Measurements from ENCODE around the gene GGPS1.

DNA sequence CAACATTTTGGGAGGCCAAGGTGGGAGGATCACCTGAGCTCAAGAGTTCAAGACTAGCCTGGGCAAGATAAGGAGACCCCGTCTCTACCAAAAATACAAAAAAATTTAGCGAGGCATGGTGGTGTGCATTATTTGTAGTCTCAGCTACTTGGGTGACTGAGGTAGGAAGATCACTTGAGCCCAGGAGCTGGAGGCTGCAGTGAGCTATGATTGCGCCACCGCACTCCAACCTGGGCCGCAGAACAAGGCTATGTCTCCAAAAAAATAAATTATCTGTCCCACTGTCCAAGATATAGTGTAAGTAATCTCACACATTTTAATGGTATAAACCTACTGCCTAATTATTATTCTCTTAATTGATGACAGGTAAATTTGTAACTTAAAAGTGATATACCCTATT is 13.2 kb upstream of the GGPS1 start:
- TF ChIP-seq, protein P1, sequence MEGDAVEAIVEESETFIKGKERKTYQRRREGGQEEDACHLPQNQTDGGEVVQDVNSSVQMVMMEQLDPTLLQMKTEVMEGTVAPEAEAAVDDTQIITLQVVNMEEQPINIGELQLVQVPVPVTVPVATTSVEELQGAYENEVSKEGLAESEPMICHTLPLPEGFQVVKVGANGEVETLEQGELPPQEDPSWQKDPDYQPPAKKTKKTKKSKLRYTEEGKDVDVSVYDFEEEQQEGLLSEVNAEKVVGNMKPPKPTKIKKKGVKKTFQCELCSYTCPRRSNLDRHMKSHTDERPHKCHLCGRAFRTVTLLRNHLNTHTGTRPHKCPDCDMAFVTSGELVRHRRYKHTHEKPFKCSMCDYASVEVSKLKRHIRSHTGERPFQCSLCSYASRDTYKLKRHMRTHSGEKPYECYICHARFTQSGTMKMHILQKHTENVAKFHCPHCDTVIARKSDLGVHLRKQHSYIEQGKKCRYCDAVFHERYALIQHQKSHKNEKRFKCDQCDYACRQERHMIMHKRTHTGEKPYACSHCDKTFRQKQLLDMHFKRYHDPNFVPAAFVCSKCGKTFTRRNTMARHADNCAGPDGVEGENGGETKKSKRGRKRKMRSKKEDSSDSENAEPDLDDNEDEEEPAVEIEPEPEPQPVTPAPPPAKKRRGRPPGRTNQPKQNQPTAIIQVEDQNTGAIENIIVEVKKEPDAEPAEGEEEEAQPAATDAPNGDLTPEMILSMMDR (optimal IDR thresholded peaks at IDR 0.05 in 1 of 3, IDR thresholded peaks at IDR 0.05 in 1 of 3, conservative IDR thresholded peaks at IDR 0.05 in 1 of 3; ENCODE audit: extremely low read depth in 1 of 3, insufficient read depth in 2 of 3, low read length in 3 of 3), result no peak
- no peak for TF ChIP-seq EZH2 (IDR thresholded peaks at IDR 0.05; ENCODE audit: low read length)
